HEK293 (cell line): ENCODE measurements around the gene TNIK.
A peak's percentile ranks its signal among the peaks of the same experiment; 100 is the strongest.

Experiments used
- PBX3 ChIP-seq: sonication (generic); formaldehyde crosslinking; IDR thresholded peaks from 2 replicates; pipeline ENCODE4 v1.8.1; 2022; ENCODE audit warnings: mild to moderate bottlenecking, moderate library complexity, missing genetic modification reagents
- PRDM10 ChIP-seq: fragments of 450-650 bp; formaldehyde crosslinking; IDR thresholded peaks from 2 replicates; pipeline ENCODE4 v1.5.1; 2016; ENCODE audit warnings: missing biosample characterization, missing genetic modification characterization
- PRDM4 ChIP-seq: fragments of 450-650 bp; formaldehyde crosslinking; IDR thresholded peaks from 2 replicates; pipeline ENCODE4 v1.5.1; 2017; ENCODE audit warnings: missing biosample characterization, missing genetic modification characterization
- SCRT1 ChIP-seq: fragments of 450-650 bp; formaldehyde crosslinking; IDR thresholded peaks from 2 replicates; pipeline ENCODE4 v1.5.1; 2016; ENCODE audit warnings: missing biosample characterization, missing genetic modification characterization, borderline replicate concordance
- TCF7L2 ChIP-seq: IDR thresholded peaks from 2 replicates; pipeline ENCODE4 v1.6.1; 2011; ENCODE audit warnings: low read depth, mild to moderate bottlenecking, inconsistent platforms, low read length, moderate library complexity, borderline replicate concordance
- ZBTB26 ChIP-seq: fragments of 450-650 bp; formaldehyde crosslinking; optimal IDR thresholded peaks from 2 replicates; pipeline ENCODE3; 2016; ENCODE audit warnings: missing biosample characterization, mild to moderate bottlenecking, missing genetic modification characterization
- ZBTB49 ChIP-seq: fragments of 450-650 bp; formaldehyde crosslinking; IDR thresholded peaks from 2 replicates; pipeline ENCODE4 v1.5.1; 2016; ENCODE audit warnings: missing biosample characterization, missing genetic modification characterization, low read depth
- ZEB2 ChIP-seq: fragments of 450-650 bp; formaldehyde crosslinking; IDR thresholded peaks from 2 replicates; pipeline ENCODE4 v1.5.1; 2016; ENCODE audit warnings: missing biosample characterization, missing genetic modification characterization
- ZNF174 ChIP-seq: fragments of 450-650 bp; formaldehyde crosslinking; IDR thresholded peaks from 2 replicates; pipeline ENCODE4 v1.5.0; 2017; ENCODE audit warnings: missing biosample characterization, mild to moderate bottlenecking, missing genetic modification characterization
- ZNF214 ChIP-seq: fragments of 450-650 bp; formaldehyde crosslinking; IDR thresholded peaks from 2 replicates; pipeline ENCODE4 v1.5.1; 2017; ENCODE audit warnings: missing biosample characterization, mild to moderate bottlenecking, missing genetic modification characterization, borderline replicate concordance
- ZNF26 ChIP-seq: fragments of 450-650 bp; formaldehyde crosslinking; IDR thresholded peaks from 2 replicates; pipeline ENCODE4 v1.5.1; 2016; ENCODE audit warnings: missing biosample characterization, missing genetic modification characterization
- ZNF280C ChIP-seq: fragments of 450-650 bp; formaldehyde crosslinking; IDR thresholded peaks from 2 replicates; pipeline ENCODE4 v1.5.1; 2016; ENCODE audit warnings: missing biosample characterization, missing genetic modification characterization
- ZNF292 ChIP-seq: fragments of 450-650 bp; formaldehyde crosslinking; IDR thresholded peaks from 2 replicates; pipeline ENCODE4 v1.5.1; 2016; ENCODE audit warnings: low read depth, missing biosample characterization, missing genetic modification characterization, borderline replicate concordance
- ZNF311 ChIP-seq: fragments of 450-650 bp; formaldehyde crosslinking; IDR thresholded peaks from 2 replicates; pipeline ENCODE4 v1.5.1; 2017; ENCODE audit warnings: missing biosample characterization, missing genetic modification characterization, borderline replicate concordance
- ZNF324 ChIP-seq: fragments of 450-650 bp; formaldehyde crosslinking; IDR thresholded peaks from 2 replicates; pipeline ENCODE4 v1.5.1; 2016; ENCODE audit warnings: missing biosample characterization, missing genetic modification characterization
- ZNF416 ChIP-seq: fragments of 450-650 bp; formaldehyde crosslinking; IDR thresholded peaks from 2 replicates; pipeline ENCODE4 v1.5.1; 2016; ENCODE audit warnings: missing biosample characterization, missing genetic modification characterization
- ZNF501 ChIP-seq: fragments of 450-650 bp; formaldehyde crosslinking; IDR thresholded peaks from 2 replicates; pipeline ENCODE4 v1.5.1; 2016; ENCODE audit warnings: missing biosample characterization, missing genetic modification characterization
- ZNF513 ChIP-seq: fragments of 450-650 bp; IDR thresholded peaks from 2 replicates; pipeline ENCODE4 v1.5.1; 2018; ENCODE audit warnings: missing biosample characterization, missing genetic modification characterization
- ZNF548 ChIP-seq: fragments of 450-650 bp; formaldehyde crosslinking; IDR thresholded peaks from 2 replicates; pipeline ENCODE4 v1.5.1; 2016; ENCODE audit warnings: missing biosample characterization, missing genetic modification characterization
- ZNF660 ChIP-seq: fragments of 450-650 bp; IDR thresholded peaks from 2 replicates; pipeline ENCODE4 v1.5.1; 2018; ENCODE audit warnings: missing biosample characterization, mild to moderate bottlenecking, missing genetic modification characterization
- ZNF707 ChIP-seq: fragments of 450-650 bp; formaldehyde crosslinking; IDR thresholded peaks from 2 replicates; pipeline ENCODE4 v1.5.1; 2016; ENCODE audit warnings: missing biosample characterization, missing genetic modification characterization

Gene TNIK

GRCh38 chr3:171198781-171199472, 261.3 kb downstream of the TNIK start (continued):
- no peak for TF ChIP-seq PRDM10 (tag by site-specific recombination)
- TF ChIP-seq ZNF548 (tag by site-specific recombination), result no peak
- no peak for TF ChIP-seq ZNF707 (tag by site-specific recombination)
- TF ChIP-seq ZNF174 (tag by site-specific recombination), result no peak
- no peak for TF ChIP-seq ZNF214 (tag by site-specific recombination)
- peak; percentile 64; the same call in 1 of the 2 replicates for TF ChIP-seq ZEB2 (tag by site-specific recombination)
- TF ChIP-seq ZBTB49, result no peak
- TF ChIP-seq ZNF26 (tag by site-specific recombination), result no peak
- no peak for TF ChIP-seq ZNF311 (tag by site-specific recombination)
- TF ChIP-seq ZNF416 (tag by site-specific recombination), result no peak
- TF ChIP-seq ZBTB26 (tag by site-specific recombination), result no peak
- TF ChIP-seq PBX3 (CRISPR knock-in tag), result no peak
- no peak for TF ChIP-seq TCF7L2
- no peak for TF ChIP-seq ZNF280C
- TF ChIP-seq SCRT1, result 0 out of 2 replicates have a peak, but pooled peaks have one; percentile 34
- no peak for TF ChIP-seq ZNF501 (tag by site-specific recombination)
- no peak for TF ChIP-seq ZNF660 (tag by site-specific recombination)
- TF ChIP-seq ZNF324, result no peak
- TF ChIP-seq ZNF292 (tag by site-specific recombination), result no peak
- no peak for TF ChIP-seq PRDM4
- no peak for TF ChIP-seq ZNF513 (tag by site-specific recombination)
